Activated gamma-delta T cell (primary cell): ENCODE measurements around the gene SIT1.

ENCODE experiments used
- DNase-seq: peaks from one replicate; lab custom pipeline; 2025; lab: John Stamatoyannopoulos, UW

The SIT1 gene

GRCh38 chr9:35682520-35683315, 32.0 kb upstream of the SIT1 start:
- DNase-seq = no peak

GRCh38 chr9:35682051-35682450, 31.3 kb upstream of the SIT1 start:
- DNase-seq = no peak

- no peak for DNase-seq
These were observed 30.7 kb upstream of the SIT1 start for GRCh38 chr9:35681341-35682002.

GRCh38 chr9:35680331-35681105, 29.8 kb upstream of the SIT1 start:
- no peak for DNase-seq

GRCh38 chr9:35679766-35680330, 29.1 kb upstream of the SIT1 start:
- DNase-seq = no peak

GRCh38 chr9:35679091-35679490, 28.4 kb upstream of the SIT1 start:
- no peak for DNase-seq

DNA sequence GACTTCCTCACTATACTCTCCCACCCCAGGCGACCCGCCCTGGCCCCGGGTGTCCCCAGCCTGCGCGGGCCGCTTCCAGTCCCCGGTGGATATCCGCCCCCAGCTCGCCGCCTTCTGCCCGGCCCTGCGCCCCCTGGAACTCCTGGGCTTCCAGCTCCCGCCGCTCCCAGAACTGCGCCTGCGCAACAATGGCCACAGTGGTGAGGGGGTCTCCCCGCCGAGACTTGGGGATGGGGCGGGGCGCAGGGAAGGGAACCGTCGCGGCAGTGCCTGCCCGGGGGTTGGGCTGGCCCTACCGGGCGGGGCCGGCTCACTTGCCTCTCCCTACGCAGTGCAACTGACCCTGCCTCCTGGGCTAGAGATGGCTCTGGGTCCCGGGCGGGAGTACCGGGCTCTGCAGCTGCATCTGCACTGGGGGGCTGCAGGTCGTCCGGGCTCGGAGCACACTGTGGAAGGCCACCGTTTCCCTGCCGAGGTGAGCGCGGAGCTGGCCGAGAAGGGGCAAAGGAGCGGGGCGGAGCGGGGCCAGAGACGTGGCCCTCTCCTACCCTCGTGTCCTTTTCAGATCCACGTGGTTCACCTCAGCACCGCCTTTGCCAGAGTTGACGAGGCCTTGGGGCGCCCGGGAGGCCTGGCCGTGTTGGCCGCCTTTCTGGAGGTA, 25.1 kb upstream of the SIT1 start:
- no peak for DNase-seq

DNA sequence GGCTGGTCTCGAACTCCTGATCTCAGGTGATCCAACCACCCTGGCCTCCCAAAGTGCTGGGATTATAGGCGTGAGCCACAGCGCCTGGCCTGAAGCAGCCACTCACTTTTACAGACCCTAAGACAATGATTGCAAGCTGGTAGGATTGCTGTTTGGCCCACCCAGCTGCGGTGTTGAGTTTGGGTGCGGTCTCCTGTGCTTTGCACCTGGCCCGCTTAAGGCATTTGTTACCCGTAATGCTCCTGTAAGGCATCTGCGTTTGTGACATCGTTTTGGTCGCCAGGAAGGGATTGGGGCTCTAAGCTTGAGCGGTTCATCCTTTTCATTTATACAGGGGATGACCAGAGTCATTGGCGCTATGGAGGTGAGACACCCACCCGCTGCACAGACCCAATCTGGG, 24.5 kb upstream of the SIT1 start:
- DNase-seq = no peak

DNA sequence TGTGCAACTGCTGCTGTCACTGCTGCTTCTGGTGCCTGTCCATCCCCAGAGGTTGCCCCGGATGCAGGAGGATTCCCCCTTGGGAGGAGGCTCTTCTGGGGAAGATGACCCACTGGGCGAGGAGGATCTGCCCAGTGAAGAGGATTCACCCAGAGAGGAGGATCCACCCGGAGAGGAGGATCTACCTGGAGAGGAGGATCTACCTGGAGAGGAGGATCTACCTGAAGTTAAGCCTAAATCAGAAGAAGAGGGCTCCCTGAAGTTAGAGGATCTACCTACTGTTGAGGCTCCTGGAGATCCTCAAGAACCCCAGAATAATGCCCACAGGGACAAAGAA, 23.3 kb upstream of the SIT1 start:
- no peak for DNase-seq

DNA sequence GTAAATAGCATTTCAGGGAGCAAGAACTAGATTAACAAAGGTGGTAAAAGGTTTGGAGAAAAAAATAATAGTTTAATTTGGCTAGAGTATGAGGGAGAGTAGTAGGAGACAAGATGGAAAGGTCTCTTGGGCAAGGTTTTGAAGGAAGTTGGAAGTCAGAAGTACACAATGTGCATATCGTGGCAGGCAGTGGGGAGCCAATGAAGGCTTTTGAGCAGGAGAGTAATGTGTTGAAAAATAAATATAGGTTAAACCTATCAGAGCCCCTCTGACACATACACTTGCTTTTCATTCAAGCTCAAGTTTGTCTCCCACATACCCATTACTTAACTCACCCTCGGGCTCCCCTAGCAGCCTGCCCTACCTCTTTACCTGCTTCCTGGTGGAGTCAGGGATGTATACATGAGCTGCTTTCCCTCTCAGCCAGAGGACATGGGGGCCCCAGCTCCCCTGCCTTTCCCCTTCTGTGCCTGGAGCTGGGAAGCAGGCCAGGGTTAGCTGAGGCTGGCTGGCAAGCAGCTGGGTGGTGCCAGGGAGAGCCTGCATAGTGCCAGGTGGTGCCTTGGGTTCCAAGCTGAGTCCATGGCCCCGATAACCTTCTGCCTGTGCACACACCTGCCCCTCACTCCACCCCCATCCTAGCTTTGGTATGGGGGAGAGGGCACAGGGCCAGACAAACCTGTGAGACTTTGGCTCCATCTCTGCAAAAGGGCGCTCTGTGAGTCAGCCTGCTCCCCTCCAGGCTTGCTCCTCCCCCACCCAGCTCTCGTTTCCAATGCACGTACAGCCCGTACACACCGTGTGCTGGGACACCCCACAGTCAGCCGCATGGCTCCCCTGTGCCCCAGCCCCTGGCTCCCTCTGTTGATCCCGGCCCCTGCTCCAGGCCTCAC, 22.6 kb upstream of the SIT1 start, which contains the start of gene CA9:
TSS of gene CA9 (plus strand) at position 797 of the 893 bp plus-strand sequence. CDS start at position 829, 32 bp downstream.
- DNase-seq = no peak

GRCh38 chr9:35669331-35670145, 18.8 kb upstream of the SIT1 start:
- DNase-seq = no peak

DNA sequence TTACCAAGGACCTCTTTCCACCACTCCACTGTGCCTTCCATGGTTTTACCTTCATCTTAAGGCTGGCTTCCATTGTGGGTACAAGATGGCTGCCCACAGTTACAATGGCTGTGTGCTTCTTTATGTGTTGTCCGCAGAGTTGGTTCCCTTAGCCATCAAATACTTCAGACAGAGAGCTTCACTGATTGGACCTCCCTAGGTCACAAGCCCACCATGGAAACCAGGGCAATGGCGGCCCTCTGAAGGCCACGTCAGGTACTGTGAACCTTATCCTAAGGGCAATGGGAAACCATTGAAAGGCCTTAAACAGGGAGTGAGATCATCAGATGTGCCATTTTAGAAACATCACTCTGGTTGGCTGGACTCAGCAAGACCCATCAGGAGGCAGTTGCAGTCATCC, 17.2 kb upstream of the SIT1 start:
- DNase-seq = no peak

GRCh38 chr9:35666549-35666948, 15.8 kb upstream of the SIT1 start:
- DNase-seq = no peak

DNA sequence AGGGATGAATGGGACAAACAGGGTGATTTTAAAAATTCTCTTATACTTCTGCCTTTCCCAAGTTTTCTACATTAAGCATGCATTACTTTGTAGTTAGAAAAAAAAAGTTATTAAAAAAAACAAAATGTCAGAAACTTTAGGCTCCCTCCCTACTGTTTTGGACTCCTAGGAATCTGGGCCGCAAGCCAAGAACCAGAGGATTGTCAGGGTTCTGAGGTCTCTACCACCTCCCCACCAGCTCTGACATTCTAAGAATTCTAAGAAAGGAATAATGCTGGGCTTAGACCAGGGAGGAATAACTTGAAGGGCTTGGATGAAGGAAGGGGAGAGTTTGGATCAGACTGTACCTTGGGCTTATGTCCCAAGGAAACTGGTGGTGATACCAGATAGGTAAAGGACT, 15.3 kb upstream of the SIT1 start:
- DNase-seq = no peak

GRCh38 chr9:35665471-35665818, 14.7 kb upstream of the SIT1 start:
- DNase-seq = no peak

DNA sequence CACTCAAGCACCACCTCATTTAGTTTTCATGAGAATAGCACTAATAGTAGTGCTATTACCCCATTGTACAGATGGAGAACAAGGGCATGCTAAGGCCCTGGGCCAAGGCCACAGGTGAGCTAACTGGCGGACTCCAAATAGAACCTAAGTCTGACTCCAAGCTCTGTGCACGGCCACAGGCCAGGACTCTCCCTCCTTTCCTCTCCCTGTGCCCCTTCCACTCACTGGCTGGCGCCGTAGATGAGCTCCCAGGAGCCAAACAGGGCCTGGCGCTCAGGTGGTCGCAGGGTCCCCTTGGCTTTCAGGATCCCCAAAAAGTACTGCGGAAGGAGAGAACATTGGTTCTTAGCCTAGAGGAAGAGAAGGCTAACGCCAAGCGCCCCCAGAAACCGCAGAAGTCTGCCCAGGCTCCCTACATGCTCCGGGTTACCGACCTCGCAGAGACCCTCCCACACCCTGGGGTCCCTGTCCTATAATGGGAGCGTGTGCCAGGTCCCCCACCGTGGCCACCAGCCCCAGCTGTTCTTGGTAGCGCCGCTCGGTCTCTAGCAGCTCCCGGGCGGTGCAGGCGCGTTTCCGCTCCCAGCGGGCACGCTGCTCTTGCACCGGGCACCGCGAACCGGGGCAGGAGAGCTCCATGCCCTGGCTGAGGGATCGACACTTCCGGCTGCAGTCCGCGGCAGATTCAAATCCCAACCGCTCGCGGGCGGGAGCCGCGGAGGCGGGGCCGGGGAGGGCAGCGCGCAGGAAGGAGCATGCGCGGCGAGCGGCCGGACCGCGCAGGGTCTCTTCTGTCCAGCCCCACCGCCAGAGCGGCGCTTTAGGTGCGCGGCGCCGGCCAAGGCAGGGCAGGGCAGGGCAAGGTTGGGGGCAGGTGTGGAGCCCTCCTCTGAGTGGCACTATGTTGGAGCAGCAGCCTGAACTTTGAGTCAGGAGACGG, 14.1 kb upstream of the SIT1 start, which contains the start of gene ARHGEF39:
TSS of gene ARHGEF39 (minus strand) at position 665 of the 940 bp plus-strand sequence. CDS start at position 639, 26 bp downstream.
- peak; percentile 62 for DNase-seq

DNA sequence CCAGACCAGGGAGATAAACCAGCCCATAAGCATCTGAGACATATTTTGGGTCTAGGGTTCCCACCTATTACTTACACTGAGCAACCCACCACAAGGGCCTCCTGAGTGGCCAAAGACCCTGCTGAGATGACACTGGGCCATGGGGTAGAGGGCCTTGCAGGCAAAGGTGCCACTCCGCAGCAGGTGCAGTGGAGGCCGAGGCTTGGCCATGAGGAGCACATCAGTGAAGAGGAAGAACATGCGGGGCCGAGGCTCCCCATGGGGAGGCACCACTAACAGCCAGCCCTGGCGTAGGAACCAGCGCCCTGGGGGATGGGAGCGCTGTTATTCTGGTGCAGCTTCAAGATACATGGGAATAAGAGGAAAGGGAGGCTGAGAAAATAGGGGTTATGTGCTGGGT, 11.7 kb upstream of the SIT1 start:
- no peak for DNase-seq

GRCh38 chr9:35661756-35662350, 11.1 kb upstream of the SIT1 start:
- no peak for DNase-seq
